HEK293 (cell line): ENCODE measurements around the gene DUS1L.

Experiments
- CTCF ChIA-PET: fragments of 350-600 bp; formaldehyde crosslinking; extraction: SDS; loops from one replicate; lab custom pipeline; 2021; ENCODE audit warnings: antibody characterized with exemption; lab: Yijun Ruan, JAX
- POLR2A ChIA-PET: fragments of 300-600 bp; formaldehyde crosslinking; extraction: SDS; loops from one replicate; lab custom pipeline; 2020; ENCODE audit warnings: antibody characterized with exemption, inconsistent platforms; lab: Yijun Ruan, JAX
- H3K27ac ChIP-seq: fragments of 200-500 bp; sonication (Bioruptor generic); 2 replicates; pipeline ENCODE4 v1.5.1; 2014; ENCODE audit warnings: low read depth, low read length, control low read depth, inconsistent platforms; ENCODE audit errors: extremely low read depth
- H3K36me3 ChIP-seq, 2 experiments: fragments of 200-500 bp in 1 of 2; sonication (Bioruptor generic) in 1 of 2; 1 replicate in 1 of 2; 2 replicates in 1 of 2; pipeline ENCODE4 v1.5.1; 2014 to 2017; ENCODE audit warnings: inconsistent platforms in 2 of 2, low read length in 2 of 2; ENCODE audit not compliant: control insufficient read depth in 2 of 2, insufficient read depth in 1 of 2
- H3K4me1 ChIP-seq: fragments of 200-500 bp; sonication (Bioruptor generic); 2 replicates; pipeline ENCODE4 v1.5.1; 2014; ENCODE audit warnings: mild to moderate bottlenecking, low read length, inconsistent platforms; ENCODE audit not compliant: control insufficient read depth, insufficient read depth
- H3K4me3 ChIP-seq: 2 replicates; pipeline ENCODE4 v1.5.1; 2011; ENCODE audit warnings: low read depth, mild to moderate bottlenecking, control low read depth, low read length, moderate library complexity
- H3K9me3 ChIP-seq: fragments of 200-500 bp; sonication (Bioruptor generic); 2 replicates; pipeline ENCODE4 v1.5.1; 2014; ENCODE audit warnings: low read depth, low read length, inconsistent platforms; ENCODE audit not compliant: control insufficient read depth, insufficient read depth
- CTCF ChIP-seq: fragments of 450-650 bp; formaldehyde crosslinking; IDR thresholded peaks from 2 replicates; pipeline ENCODE4 v1.5.1; 2016; ENCODE audit warnings: missing biosample characterization, missing genetic modification characterization
- GLIS1 ChIP-seq: fragments of 450-650 bp; formaldehyde crosslinking; IDR thresholded peaks from 2 replicates; pipeline ENCODE4 v1.5.1; 2016; ENCODE audit warnings: missing biosample characterization, missing genetic modification characterization
- PRDM1 ChIP-seq: fragments of 450-650 bp; formaldehyde crosslinking; IDR thresholded peaks from 2 replicates; pipeline ENCODE4; 2016; ENCODE audit warnings: missing biosample characterization, missing genetic modification characterization
- ZBTB20 ChIP-seq: fragments of 450-650 bp; formaldehyde crosslinking; IDR thresholded peaks from 2 replicates; pipeline ENCODE4 v1.5.1; 2016; ENCODE audit warnings: missing biosample characterization, missing genetic modification characterization
- ZIC2 ChIP-seq: fragments of 450-650 bp; formaldehyde crosslinking; IDR thresholded peaks from 2 replicates; pipeline ENCODE4 v1.5.1; 2016; ENCODE audit warnings: missing biosample characterization, missing genetic modification characterization
- ZNF214 ChIP-seq: fragments of 450-650 bp; formaldehyde crosslinking; IDR thresholded peaks from 2 replicates; pipeline ENCODE4 v1.5.1; 2017; ENCODE audit warnings: missing biosample characterization, mild to moderate bottlenecking, missing genetic modification characterization, borderline replicate concordance
- ZNF48 ChIP-seq: fragments of 450-650 bp; formaldehyde crosslinking; IDR thresholded peaks from 2 replicates; pipeline ENCODE4 v1.5.1; 2016; ENCODE audit warnings: missing biosample characterization, missing genetic modification characterization
- ZNF529 ChIP-seq: fragments of 450-650 bp; formaldehyde crosslinking; IDR thresholded peaks from 2 replicates; pipeline ENCODE4 v1.5.1; 2017; ENCODE audit warnings: missing genetic modification characterization, missing biosample characterization; ENCODE audit not compliant: insufficient replicate concordance
- ZNF677 ChIP-seq: fragments of 450-650 bp; IDR thresholded peaks from 2 replicates; pipeline ENCODE4 v1.5.0; 2018; ENCODE audit warnings: missing biosample characterization, mild to moderate bottlenecking, missing genetic modification characterization, moderate library complexity
- ZNF768 ChIP-seq: fragments of 450-650 bp; formaldehyde crosslinking; IDR thresholded peaks from 2 replicates; pipeline ENCODE4 v1.5.1; 2018; ENCODE audit warnings: missing biosample characterization, mild to moderate bottlenecking, missing genetic modification characterization
- TF ChIP-seq, protein P1 (sequence below): fragments of 450-650 bp; formaldehyde crosslinking; IDR thresholded peaks from 2 replicates; pipeline ENCODE4 v1.5.1; 2017; ENCODE audit warnings: missing biosample characterization, missing genetic modification characterization

DUS1L gene

GRCh38 chr17:82108038-82108437, 42.4 kb upstream of the DUS1L start:
- H3K36me3 ChIP-seq, result peaks cover 0 to 13% of the 10 kb centered on the region in 2 experiments; a peak in 2 of 3 replicates
- ChIA-PET CTCF (interaction anchor here (0.6 kb wide), 1 partner anchor 1024 kb away, joined by 3 read pairs; no protein-coding TSS in a partner anchor), POLR2A (no interaction called here)
- no peak overlapping the region for H3K4me3 ChIP-seq
- H3K4me1 ChIP-seq, result peaks cover 10% of the 10 kb centered on the region
- H3K9me3 ChIP-seq, result no peaks in the 10 kb centered on the region
- H3K27ac ChIP-seq, result no peak overlapping the region
- no peak for TF ChIP-seq ZNF214 (tag by site-specific recombination)

DNA sequence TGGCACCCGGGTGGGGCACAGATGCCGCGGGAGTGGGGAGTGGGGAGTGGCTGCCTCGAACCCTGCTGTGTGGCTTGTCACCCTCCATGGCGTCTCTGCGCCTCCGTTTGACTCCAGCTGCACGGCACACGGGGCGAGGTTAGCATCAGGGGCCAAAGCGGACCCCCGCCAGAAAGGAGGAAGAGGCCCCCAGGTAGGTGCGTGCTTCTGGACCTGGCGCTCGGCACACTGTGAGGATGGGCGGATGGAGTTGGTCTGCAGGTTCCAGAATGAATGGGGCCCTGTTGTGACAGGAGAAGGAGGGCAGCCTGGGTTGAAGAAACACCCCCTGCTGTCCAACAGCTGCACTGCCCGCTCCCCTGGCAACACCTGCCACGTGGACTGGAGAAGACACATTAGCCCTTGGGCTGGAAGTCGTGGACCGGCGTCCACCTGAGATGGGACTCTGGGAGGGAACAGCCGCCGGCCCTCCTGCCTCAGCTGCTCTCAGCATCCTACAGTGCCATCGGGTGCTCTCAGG, 41.8 kb upstream of the DUS1L start:
- no peak overlapping the region for H3K27ac ChIP-seq

DNA sequence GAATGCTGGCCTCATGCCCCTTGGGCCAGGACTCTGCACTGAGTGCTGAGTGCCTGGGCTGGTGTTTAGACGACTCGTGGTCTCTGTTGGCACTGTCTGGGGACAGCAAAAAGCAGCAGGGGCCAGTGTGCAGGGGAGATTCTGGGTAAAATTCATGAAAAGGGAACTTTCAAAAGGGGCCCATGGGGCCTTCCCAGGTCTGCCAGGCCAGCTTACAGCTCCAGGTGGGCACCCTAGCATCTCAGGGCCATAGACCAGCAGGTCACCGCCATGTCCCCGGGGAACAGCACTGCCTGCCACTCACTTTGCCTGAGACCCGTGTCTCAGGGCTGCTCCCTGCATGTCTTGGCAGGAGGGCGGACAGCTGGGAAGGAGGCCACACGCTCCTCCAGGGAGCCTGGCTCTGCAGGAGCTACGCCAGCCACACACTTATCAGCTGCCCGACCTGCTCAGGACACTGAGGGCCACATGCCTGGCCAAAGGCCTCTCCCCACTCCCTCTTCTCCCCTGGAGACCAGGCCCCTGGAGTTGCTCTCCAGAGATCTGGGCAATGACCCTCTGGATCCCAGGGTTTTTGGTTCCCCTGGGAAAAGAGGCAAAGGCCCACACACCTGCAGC, 41.2 kb upstream of the DUS1L start:
- peaks cover 0 to 3% of the 10 kb centered on the region in 2 experiments; a peak in 2 of 3 replicates for H3K36me3 ChIP-seq
- no peak overlapping the region for H3K4me3 ChIP-seq
- peak overlapping the region; percentile 64 for H3K27ac ChIP-seq
- CTCF ChIA-PET, result interaction anchor here (0.6 to 1.3 kb wide), 10 partner anchors 7 to 593 kb away, joined by 3 to 13 read pairs (median 4); no protein-coding TSS in a partner anchor
- POLR2A ChIA-PET, result interaction anchor here (1.0 to 2.8 kb wide), 10 partner anchors 8 to 147 kb away, joined by 3 to 14 read pairs (median 4); partner anchors contain the start of genes DCXR, FASN and RAC3
- H3K9me3 ChIP-seq, result no peaks in the 10 kb centered on the region
- peaks cover 10% of the 10 kb centered on the region for H3K4me1 ChIP-seq
- TF ChIP-seq ZIC2 (tag by site-specific recombination) (peak; percentile 93), GLIS1 (tag by site-specific recombination) (peak; percentile 80), ZNF529 (tag by site-specific recombination) (no peak), PRDM1 (tag by site-specific recombination) (0 out of 2 replicates have a peak, but pooled peaks have one; percentile 0), ZBTB20 (tag by site-specific recombination) (peak; percentile 68; the same call in 1 of the 2 replicates)
- TF ChIP-seq, protein P1, sequence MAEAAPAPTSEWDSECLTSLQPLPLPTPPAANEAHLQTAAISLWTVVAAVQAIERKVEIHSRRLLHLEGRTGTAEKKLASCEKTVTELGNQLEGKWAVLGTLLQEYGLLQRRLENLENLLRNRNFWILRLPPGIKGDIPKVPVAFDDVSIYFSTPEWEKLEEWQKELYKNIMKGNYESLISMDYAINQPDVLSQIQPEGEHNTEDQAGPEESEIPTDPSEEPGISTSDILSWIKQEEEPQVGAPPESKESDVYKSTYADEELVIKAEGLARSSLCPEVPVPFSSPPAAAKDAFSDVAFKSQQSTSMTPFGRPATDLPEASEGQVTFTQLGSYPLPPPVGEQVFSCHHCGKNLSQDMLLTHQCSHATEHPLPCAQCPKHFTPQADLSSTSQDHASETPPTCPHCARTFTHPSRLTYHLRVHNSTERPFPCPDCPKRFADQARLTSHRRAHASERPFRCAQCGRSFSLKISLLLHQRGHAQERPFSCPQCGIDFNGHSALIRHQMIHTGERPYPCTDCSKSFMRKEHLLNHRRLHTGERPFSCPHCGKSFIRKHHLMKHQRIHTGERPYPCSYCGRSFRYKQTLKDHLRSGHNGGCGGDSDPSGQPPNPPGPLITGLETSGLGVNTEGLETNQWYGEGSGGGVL (tag by site-specific recombination), result no peak
- TF ChIP-seq, all 188 proteins: peak for 4

More for the DNA sequence above, 41.8 kb upstream of the DUS1L start:
- Histone ChIP-seq H3K36me3 (peaks cover 0 to 6% of the 10 kb centered on the region in 2 experiments; a peak in 2 of 3 replicates), H3K4me3 (no peak overlapping the region), H3K4me1 (peaks cover 10% of the 10 kb centered on the region), H3K9me3 (no peaks in the 10 kb centered on the region)
- ChIA-PET POLR2A (interaction anchor here (1.0 to 2.2 kb wide), 3 partner anchors 25 to 148 kb away, joined by 3 to 5 read pairs (median 3); no protein-coding TSS in a partner anchor), CTCF (interaction anchor here (0.6 to 1.3 kb wide), 3 partner anchors 17 to 1024 kb away, joined by 3 to 4 read pairs (median 3); no protein-coding TSS in a partner anchor)
- TF ChIP-seq ZNF48 (tag by site-specific recombination) (no peak), ZNF768 (tag by site-specific recombination) (peak; percentile 66; the same call in 1 of the 2 replicates), CTCF (tag by site-specific recombination) (peak; percentile 54), ZNF677 (tag by site-specific recombination) (no peak)
